Activated CD4-positive, alpha-beta T cell treated with anti-CD3 and anti-CD28 coated beads, Interleukin-2, amount 50 U/mL, for 24 hours (primary cell): ENCODE data around the gene UBC.

Experiments
- DNase-seq, 2 donors: peaks; one replicate each; pipeline ENCODE4 v3.0.0-alpha.2; 2020; ENCODE audit warnings: low read depth in 1 of 2, low spot score in 1 of 2

UBC gene

DNA sequence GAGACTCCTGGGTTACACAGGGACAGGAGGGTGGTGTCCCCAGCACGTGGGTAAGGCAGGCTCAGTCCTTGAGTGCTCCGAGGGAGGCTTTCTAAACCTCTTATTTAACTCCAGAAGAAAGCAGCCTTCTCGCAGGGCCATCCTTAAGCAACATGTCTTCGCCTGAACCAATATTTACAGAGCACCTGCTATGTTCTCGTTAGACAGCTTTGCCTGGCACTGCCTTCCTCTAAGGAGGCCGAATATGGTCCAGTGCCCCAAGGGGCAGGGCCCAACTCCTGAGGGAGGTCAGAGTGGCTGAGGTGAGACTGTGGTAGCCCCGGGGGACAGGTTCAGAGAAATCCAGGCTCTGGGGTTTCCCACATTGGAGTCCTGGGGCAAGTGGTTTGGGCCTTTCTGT lies 48.7 kb downstream of the UBC start:
- no peak for DNase-seq

DNA sequence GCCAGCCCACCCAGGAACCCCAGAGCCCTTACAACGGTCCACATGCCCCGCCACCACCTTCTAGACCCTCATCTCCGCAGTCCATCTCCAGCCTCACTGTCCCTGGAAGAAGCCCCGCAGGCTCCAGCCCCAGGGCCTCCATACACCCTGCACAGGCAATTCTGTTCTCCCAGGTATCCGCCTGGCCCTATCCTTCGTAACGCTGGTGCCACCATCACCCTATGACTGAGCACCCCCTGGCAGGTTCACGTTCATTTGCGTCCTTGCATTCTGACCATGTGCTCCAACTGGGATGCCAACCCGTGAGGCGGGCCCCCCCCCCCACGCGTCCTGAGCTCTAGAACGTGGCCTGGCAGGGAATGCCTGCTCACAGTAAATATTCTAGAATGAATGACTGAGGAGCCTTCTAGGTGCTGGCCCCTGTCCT lies 50.1 kb downstream of the UBC start:
- no peak for DNase-seq

DNA sequence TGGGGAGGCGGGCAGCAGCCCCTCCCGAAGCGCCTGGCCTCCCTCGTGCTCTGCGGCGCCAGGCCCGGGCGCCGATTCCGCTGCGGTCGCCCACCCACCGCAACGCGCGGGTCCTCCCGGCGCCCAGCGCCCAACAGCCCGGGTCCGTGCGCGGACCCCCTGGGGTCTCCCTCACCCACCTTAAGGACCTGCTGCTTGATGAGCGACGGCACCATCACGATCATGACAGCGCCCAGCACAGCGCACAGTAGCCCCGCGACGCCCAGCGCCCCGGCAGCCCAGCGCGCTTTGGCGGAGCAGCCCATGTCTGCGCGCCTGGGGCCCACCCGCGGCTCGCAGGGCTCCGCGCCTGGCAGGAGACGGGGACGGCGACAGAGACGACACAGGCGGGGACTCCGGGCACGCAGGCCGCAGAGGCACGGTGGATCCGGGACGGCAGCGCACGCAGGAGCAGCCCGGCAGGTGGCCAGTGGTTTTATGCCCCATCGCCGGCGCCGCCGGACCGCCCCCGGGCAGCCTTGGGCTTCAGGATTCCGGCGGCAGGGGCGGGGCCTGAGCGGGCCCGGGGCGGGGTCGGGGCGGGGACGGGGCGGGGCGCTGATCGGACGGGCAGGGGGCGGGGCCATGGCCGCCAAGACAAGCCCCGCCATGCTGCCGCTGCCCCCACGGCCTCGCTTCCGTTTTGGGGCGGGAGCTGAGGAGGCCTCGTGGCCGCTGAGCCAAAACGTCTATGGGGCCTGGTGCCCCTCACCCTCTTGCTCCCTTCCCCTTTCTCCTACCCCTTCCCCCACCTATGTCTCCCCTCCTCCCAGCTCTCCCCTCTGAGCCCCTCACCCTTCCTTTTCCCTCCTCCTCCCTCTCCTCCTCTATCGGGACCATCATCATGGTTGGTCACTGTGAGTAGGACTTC lies 50.8 kb downstream of the UBC start, which contains the start of gene SCARB1:
Gene SCARB1 (minus strand): TSS at position 449 of the 910 bp plus-strand sequence. CDS start 144 bp downstream, at position 305.
- DNase-seq = peak; percentile 66 to 71

DNA sequence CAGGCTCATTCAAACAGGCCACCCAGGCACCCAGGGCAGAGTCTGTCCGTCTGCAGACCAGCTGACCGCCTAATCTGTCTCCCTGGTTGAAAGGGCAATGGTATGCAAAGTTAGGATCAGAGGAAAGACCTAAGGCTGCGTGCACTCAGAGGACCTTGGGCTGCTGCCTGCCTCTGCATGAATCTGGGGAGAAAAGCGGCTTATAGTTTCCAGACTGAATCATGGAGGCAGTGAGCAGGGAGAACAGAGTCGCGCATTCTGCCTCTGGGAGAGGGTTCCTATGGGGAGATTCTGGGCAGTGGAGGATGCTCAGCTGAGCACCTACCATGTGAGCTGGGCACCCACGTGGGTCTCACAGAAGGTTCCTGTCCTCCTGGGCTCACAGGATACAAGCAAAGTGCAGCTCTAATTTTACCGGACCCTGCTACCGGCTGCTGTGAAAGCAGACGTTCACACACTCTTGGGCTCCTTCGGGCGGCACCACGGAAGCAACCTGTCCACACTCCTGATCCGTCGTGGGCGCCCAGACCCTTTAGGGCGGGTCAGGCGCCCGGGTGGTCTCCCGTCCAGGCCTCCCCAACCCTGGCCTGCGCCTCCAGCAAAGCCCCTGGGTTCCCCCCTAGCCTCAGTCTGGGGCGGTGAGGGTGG lies 51.6 kb downstream of the UBC start:
- DNase-seq = no peak

DNA sequence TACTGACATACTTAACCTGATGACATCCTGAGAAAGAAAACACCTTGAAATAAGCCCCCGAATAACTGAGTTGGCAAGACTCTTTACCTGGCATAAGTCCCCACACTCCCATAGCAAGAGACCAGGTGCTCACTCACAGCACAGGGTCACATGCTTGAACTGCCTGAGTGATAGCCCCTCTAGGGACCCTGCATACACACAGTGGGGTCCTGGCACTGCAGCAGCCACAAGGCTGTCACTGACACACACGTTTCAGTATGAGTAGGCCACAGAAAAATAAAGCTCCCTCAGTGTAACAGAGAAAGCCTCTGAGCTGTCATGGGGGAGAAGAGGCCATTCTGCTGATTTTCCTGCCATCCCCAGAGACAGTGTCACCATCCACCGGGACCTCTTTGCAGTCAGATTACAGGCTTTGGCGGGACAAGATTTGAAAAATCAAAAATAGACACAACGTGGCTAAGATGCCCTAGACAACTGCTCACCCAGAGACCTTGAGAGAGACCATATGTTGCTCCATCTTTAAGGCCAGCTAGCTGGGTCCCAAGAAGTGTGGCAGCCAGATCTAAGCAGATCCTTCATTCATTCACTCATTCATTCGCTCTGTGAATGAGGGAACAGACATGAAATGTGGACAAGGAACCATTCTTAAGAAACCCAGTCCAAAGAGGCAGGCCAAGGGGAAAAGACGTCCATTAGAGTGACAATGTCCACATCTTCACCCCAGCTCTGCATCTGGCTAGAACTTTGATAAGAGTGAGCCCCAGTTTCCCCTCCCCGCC lies 52.4 kb downstream of the UBC start:
- DNase-seq = no peak
